GM21515 (cell line): Measurements from ENCODE around the gene RENBP.

ENCODE experiments used
- ATAC-seq: cut with Tn5 transposase; IDR thresholded peaks from one replicate; pipeline ENCODE4 v1.9.1; 2021; ENCODE audit not compliant: unreplicated experiment

RENBP gene

GRCh38 chrX:153921070-153921469, 23.4 kb downstream of the RENBP start:
- no peak for ATAC-seq

GRCh38 chrX:153920546-153920945, 23.9 kb downstream of the RENBP start:
- no peak for ATAC-seq

DNA sequence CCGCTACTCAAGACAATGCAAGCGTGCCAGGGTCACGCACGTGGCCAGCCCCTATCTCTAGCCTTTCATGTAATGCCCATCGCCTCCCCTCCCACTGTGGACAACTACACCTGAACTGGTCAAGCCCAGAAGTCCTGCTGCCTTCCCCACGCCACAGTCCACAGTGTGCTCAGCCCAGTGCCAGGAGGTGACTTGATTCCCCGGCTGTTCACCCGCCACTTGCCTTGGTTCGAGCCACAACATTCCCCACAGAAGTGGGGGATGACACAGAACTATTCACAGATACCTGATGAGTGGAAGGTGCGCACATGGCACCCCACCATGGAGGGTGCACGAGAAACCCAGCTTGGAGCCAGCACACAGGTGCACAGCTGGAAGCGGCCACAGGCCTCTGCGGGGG, 25.2 kb downstream of the RENBP start:
- no peak for ATAC-seq

DNA sequence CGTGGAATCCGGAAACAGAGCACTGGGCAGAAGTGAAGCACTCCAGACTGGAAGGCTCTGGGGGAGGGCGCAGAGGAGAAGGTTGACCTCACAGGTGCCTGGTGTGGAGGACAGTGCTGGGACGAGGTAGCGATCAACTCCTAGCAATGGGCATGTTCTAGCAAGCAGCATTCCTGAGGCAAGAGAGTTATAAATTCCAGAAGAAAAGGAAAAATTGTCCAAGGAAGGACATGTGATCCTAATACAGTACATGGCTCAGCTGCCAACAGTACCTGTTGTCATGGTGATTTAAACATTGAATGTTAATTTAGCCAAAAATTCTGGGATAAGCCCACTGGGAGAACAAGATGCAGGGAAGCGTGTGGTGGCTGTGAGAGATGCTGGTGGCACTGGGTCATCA, 26.6 kb downstream of the RENBP start:
- no peak for ATAC-seq

- no peak for ATAC-seq
Observed at GRCh38 chrX:153913701-153914100, 30.7 kb downstream of the RENBP start.

GRCh38 chrX:153913211-153913610, 31.2 kb downstream of the RENBP start:
- ATAC-seq, result no peak

DNA sequence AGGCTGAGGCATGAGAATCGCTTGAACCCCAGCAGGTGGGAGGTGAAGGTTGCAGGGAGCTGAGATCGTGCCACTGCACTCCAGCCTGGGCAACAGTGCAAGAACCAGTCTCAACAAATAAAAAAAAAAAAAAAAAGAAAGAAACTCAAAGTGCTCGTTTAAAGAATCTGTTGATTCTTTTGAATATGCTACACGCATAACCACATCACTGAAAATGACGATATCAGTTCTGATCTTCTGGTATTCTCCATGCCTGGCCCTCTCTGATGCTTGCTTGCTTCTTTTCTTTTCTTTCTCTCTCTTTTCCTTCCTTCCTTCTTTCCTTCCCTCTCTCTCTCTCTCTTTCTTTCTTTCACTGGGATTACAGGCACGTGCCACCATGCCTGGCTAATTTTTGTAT, 32.6 kb downstream of the RENBP start:
- no peak for ATAC-seq

GRCh38 chrX:153910446-153910845, 34.0 kb downstream of the RENBP start:
- ATAC-seq, result no peak

GRCh38 chrX:153909980-153910360, 34.5 kb downstream of the RENBP start:
- ATAC-seq, result no peak

DNA sequence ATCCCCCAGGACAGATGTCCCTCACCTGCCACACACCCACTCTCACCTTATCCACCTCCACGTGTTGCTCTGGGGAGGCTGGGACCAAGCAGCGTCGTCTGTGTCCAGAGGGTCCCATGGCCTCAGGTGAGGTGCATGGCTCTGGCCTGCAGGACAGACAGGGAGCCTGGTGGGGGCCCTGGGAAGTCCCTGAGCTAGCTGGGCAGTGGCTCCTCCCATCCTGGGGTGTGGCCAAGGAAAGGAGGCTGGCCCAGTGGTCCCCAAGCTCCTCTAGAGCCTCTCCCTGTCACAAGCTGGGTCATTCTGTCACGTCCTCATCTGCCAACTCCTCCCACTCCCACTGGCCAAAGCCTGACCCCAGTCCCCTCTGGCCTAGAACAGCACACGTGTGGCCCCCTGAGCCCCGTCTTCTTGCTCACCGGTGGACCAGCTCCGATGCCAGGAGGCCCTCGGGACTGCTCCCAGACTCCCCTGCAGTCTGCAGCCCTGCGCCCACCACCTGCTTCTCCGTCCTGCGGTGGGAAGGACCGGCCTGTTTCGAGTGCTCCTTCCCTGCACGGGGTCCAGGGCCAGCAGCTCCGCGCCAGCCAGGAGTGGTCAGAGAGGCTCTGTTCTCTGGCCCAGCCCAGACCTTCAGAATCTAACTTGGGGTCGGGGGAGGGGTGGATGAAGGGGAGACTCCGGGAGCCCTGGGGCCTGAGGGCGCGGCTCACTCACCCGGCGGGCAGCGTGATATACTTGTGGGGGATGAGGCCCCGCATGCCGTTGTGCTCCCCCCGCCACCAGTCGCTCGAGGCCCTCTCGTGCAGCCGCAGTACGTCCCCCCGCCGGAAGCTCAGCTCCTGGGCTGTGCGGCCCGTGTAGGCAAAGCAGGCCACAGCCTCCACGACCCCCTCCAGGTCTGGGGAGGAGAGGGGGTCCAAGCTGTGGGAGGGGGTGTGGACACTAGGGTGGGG, 35.1 kb downstream of the RENBP start:
- ATAC-seq, result no peak

- ATAC-seq, result no peak
Observed at GRCh38 chrX:153908219-153908860, 36.1 kb downstream of the RENBP start.

- no peak for ATAC-seq
Observed at GRCh38 chrX:153907456-153907855, 37.0 kb downstream of the RENBP start.

GRCh38 chrX:153906126-153906917, 38.1 kb downstream of the RENBP start:
- no peak for ATAC-seq

DNA sequence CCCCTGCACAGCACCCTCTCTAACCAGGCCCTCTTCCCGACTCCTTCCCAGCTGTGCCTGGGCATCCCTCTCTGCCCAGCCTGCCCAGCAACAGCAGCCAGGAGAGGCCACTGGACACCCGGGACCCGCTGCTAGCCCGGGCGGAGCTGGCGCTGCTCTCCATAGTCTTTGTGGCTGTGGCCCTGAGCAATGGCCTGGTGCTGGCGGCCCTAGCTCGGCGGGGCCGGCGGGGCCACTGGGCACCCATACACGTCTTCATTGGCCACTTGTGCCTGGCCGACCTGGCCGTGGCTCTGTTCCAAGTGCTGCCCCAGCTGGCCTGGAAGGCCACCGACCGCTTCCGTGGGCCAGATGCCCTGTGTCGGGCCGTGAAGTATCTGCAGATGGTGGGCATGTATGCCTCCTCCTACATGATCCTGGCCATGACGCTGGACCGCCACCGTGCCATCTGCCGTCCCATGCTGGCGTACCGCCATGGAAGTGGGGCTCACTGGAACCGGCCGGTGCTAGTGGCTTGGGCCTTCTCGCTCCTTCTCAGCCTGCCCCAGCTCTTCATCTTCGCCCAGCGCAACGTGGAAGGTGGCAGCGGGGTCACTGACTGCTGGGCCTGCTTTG, 38.9 kb downstream of the RENBP start:
- ATAC-seq, result no peak

GRCh38 chrX:153903991-153904957, 40.2 kb downstream of the RENBP start, which contains the start of gene AVPR2:
AVPR2 (plus strand) TSS chrX:153904673; CDS start chrX:153905146, 473 bp downstream.
- no peak for ATAC-seq

GRCh38 chrX:153903238-153903980, 41.0 kb downstream of the RENBP start:
- no peak for ATAC-seq

GRCh38 chrX:153902385-153902784, 42.1 kb downstream of the RENBP start:
- no peak for ATAC-seq

GRCh38 chrX:153901753-153902140, 42.7 kb downstream of the RENBP start:
- ATAC-seq, result no peak
